Glutamatergic neuron (in vitro differentiated cells): ENCODE data around the gene GUCY1A1. TPM values are rescaled to one million over a fixed set of nuclear protein-coding genes. Genes with fewer than 3 reads are reported as not detected.

Source experiments
- DNase-seq: peaks from one replicate; pipeline ENCODE4 v3.0.0; 2022
- H3K27ac Mint-ChIP-seq: one replicate; pipeline ENCODE4 v1.8.0; 2020; ENCODE audit warnings: mild to moderate bottlenecking, mixed read lengths, inconsistent platforms; ENCODE audit not compliant: unreplicated experiment
- H3K27me3 Mint-ChIP-seq: one replicate; pipeline ENCODE4 v1.8.0; 2020; ENCODE audit warnings: mild to moderate bottlenecking, moderate library complexity, mixed read lengths, inconsistent platforms; ENCODE audit not compliant: unreplicated experiment
- H3K36me3 Mint-ChIP-seq: one replicate; pipeline ENCODE4 v1.8.0; 2020; ENCODE audit warnings: mild to moderate bottlenecking, mixed read lengths, inconsistent platforms; ENCODE audit not compliant: unreplicated experiment
- H3K4me1 Mint-ChIP-seq: one replicate; pipeline ENCODE4 v1.8.0; 2020; ENCODE audit warnings: mild to moderate bottlenecking, low read depth, mixed read lengths, inconsistent platforms; ENCODE audit not compliant: unreplicated experiment
- H3K4me3 Mint-ChIP-seq: one replicate; pipeline ENCODE4 v1.8.0; 2020; ENCODE audit warnings: mild to moderate bottlenecking, mixed read lengths, inconsistent platforms; ENCODE audit not compliant: unreplicated experiment
- H3K9me3 Mint-ChIP-seq: one replicate; pipeline ENCODE4 v1.8.0; 2020; ENCODE audit warnings: mild to moderate bottlenecking, moderate library complexity, mixed read lengths, inconsistent platforms; ENCODE audit not compliant: unreplicated experiment
- total RNA-seq: library from RNA; stranded (reverse); fragmentation: NEBNext Ultra II Directional; extraction: Animal tissue kit (Norgen Biotek cat#: 25700); gene quantifications from one replicate; pipeline ENCODE4 v1.2.1, GENCODE V29; 2021; ENCODE audit not compliant: unreplicated experiment
- TF ChIP-seq, protein P1 (sequence below): fragments of 200-600 bp; sonication (generic); IDR thresholded peaks from one replicate; pipeline ENCODE4 v1.5.0; 2021; ENCODE audit not compliant: partially characterized antibody, unreplicated experiment

GUCY1A1 gene
- total RNA-seq, 1 donor from 2014 or later = not detected

DNA sequence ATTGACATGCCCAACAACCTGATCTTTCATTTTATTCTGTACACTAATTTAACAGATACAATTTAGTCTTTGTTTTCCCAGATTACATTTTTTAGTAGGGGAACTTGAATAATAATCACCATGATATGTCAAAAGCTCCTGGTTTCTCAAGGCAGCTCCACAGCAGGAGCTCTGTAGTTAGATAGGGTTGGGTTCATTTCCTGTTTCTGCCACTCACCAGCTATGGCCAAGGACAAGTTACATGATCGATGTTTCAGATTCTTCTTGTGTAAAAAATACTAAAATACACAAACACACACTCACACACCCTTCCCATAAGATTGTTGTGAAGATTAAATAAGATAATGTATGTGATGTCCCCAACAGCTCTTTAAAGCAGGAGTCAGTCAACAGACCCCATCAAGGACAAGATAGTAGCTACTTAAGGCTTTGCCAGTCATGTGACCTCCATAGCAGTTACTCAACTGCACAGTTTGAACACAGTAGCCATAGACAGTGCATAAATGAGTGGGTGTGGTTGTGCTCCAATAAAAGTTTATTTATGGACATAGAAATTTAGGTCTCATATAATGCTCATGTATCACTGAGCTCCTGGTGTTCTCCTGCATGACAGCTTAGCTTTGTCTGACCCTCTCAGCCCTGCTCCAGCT is 18.4 kb downstream of the GUCY1A1 start:
- Mint-ChIP-seq H3K27me3 (no peaks in the 10 kb centered on the region), H3K4me3 (no peak overlapping the region), H3K36me3 (no peaks in the 10 kb centered on the region), H3K4me1 (no peaks in the 10 kb centered on the region), H3K27ac (no peak overlapping the region), H3K9me3 (no peaks in the 10 kb centered on the region)
- TF ChIP-seq, protein P1, sequence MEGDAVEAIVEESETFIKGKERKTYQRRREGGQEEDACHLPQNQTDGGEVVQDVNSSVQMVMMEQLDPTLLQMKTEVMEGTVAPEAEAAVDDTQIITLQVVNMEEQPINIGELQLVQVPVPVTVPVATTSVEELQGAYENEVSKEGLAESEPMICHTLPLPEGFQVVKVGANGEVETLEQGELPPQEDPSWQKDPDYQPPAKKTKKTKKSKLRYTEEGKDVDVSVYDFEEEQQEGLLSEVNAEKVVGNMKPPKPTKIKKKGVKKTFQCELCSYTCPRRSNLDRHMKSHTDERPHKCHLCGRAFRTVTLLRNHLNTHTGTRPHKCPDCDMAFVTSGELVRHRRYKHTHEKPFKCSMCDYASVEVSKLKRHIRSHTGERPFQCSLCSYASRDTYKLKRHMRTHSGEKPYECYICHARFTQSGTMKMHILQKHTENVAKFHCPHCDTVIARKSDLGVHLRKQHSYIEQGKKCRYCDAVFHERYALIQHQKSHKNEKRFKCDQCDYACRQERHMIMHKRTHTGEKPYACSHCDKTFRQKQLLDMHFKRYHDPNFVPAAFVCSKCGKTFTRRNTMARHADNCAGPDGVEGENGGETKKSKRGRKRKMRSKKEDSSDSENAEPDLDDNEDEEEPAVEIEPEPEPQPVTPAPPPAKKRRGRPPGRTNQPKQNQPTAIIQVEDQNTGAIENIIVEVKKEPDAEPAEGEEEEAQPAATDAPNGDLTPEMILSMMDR = no peak
- no peak for DNase-seq

DNA sequence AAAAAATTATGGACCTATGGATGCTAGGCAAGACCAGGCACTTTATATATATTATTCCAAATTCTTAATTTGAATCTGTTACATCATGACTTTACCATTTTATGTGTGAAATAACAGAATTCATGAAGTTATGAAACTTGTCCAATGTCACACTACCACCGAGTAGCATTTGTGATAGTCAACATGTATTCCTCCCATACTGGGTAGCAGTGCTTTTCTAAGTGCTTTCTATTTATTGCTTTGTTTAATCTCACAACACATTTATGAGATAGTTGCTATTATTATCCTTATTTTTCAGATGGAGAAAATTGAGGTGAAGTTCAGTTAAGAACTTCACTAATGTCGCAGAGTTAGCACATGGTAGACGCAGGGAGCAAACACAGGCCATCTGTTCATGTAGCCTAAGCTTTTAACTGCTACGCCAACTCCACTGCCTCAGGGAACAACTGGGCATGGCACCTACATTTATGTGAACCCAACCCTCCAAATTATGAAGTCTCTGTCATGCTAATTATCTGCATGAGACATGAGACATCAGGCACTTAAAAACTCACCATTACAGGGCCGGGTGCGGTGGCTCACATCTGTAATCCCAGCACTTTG is 20.8 kb downstream of the GUCY1A1 start:
- Mint-ChIP-seq H3K9me3 (no peaks in the 10 kb centered on the region), H3K27me3 (peaks cover 2% of the 10 kb centered on the region), H3K4me1 (no peaks in the 10 kb centered on the region)

DNA sequence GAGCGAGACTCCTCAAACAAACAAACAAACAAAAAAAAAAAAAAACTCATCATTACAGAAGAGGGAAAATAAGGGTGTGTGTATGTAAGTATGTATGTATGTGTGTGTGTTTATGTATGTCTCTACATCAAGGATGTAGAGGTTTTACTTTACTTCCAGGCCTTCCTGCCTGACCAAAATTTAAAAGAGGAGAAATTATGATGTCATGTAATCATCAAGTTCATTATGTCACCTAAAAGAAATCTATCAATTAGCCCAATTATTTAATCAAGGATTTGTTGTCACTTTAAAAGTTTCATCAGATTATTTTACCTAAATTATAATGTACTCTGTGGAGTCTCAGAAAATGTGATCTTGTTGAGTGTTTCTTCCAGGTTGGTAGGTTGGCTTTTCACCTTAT is 21.6 kb downstream of the GUCY1A1 start:
- no peaks in the 10 kb centered on the region for H3K4me1 Mint-ChIP-seq
- no peaks in the 10 kb centered on the region for H3K36me3 Mint-ChIP-seq
- H3K27ac Mint-ChIP-seq = no peak overlapping the region
- DNase-seq = no peak
- no peak overlapping the region for H3K4me3 Mint-ChIP-seq
- no peaks in the 10 kb centered on the region for H3K9me3 Mint-ChIP-seq
- H3K27me3 Mint-ChIP-seq = peaks cover 2% of the 10 kb centered on the region
- TF ChIP-seq, protein P1 = no peak

More for the DNA sequence above, 20.8 kb downstream of the GUCY1A1 start:
- no peaks in the 10 kb centered on the region for H3K36me3 Mint-ChIP-seq
- no peak overlapping the region for H3K4me3 Mint-ChIP-seq
- DNase-seq = no peak
- no peak overlapping the region for H3K27ac Mint-ChIP-seq
- TF ChIP-seq, protein P1 = no peak

DNA sequence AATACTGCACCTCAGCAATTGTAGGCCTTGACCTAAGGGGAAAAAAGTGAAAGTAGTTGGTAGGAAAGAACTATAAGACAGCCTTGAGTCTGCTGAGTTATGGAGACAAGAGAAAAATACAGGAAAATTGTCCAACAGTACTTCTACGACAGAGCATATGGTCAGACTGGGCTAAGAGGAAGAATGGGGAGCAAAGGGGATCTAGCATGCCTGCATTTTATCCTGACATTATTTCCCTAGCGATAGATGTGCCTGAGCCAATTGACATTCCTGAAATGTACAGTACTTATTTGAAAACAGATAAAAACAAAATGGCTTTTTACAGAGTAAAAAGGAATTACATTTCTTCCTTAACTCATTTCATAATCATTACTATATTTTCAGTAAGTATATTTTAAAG is 22.2 kb downstream of the GUCY1A1 start:
- Mint-ChIP-seq H3K9me3 (no peaks in the 10 kb centered on the region), H3K36me3 (no peaks in the 10 kb centered on the region), H3K4me1 (no peaks in the 10 kb centered on the region), H3K27ac (no peak overlapping the region), H3K27me3 (peaks cover 3% of the 10 kb centered on the region), H3K4me3 (no peak overlapping the region)
- TF ChIP-seq, protein P1 = no peak
- no peak for DNase-seq

DNA sequence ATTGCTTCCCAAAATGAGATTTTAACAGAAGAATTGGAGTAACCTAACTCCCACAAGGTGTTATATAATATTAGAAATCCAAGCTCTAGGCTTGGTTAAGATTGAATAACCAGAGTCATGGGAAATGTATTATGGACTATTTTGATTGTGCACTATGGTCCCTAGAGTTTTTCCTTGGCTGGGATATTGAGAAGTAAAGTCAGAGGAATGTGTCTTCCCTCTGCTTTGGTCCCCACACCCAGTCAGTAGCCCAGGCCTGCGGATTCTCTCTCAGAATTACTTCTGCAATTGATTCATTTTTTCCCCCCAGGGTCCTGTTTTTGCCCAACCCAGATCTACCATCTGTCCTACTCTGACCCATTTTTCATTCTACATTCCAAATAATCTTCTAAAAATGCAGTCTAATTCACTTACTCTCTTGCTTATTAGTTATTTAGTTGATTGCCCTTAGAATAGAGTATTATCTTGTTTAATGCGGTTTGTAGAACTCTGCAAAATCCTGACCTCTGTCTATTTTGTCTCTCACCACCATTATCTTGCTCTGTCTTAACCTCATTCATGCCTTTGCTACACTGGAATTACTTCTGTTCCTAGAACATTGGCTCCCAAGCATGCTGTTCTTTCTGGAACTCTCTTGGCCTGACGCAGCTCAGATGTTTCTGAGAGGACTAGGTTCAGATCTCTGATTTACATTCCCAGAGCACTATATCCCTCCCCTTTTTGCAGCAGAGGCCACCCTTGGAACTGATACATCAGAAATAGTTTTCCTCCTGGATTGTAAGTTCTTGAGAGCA is 23.6 kb downstream of the GUCY1A1 start:
- no peak for DNase-seq
- Mint-ChIP-seq H3K27me3 (peaks cover 3% of the 10 kb centered on the region), H3K9me3 (no peaks in the 10 kb centered on the region), H3K36me3 (no peaks in the 10 kb centered on the region), H3K4me3 (no peak overlapping the region), H3K4me1 (no peaks in the 10 kb centered on the region), H3K27ac (no peak overlapping the region)
- TF ChIP-seq, protein P1 = no peak
